ENCODE data around the gene GARIN1A.

DNA sequence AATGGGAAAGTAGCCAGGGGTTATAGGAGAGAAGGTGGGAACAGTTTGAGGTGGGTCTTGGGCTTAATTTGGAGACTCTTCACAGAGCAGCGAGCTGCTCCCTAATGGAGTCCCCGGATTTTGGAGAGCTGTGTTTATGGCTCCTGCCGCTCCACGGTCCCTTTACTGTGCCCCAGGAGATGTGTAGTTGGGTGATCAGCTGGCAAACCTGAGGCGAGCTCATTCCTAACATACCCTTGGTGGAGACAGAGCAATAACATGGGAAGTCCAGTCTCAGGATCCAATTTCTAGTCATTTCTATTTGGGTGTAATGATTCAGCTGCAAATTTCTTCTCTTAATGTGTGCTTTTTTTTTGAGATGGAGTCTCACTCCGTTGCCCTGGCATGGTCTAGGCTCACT lies 1.5 kb downstream of the GARIN1A start:
- TF ChIP-seq, protein P1, sequence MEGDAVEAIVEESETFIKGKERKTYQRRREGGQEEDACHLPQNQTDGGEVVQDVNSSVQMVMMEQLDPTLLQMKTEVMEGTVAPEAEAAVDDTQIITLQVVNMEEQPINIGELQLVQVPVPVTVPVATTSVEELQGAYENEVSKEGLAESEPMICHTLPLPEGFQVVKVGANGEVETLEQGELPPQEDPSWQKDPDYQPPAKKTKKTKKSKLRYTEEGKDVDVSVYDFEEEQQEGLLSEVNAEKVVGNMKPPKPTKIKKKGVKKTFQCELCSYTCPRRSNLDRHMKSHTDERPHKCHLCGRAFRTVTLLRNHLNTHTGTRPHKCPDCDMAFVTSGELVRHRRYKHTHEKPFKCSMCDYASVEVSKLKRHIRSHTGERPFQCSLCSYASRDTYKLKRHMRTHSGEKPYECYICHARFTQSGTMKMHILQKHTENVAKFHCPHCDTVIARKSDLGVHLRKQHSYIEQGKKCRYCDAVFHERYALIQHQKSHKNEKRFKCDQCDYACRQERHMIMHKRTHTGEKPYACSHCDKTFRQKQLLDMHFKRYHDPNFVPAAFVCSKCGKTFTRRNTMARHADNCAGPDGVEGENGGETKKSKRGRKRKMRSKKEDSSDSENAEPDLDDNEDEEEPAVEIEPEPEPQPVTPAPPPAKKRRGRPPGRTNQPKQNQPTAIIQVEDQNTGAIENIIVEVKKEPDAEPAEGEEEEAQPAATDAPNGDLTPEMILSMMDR (IDR thresholded peaks at IDR 0.05 in 8 of 11, conservative IDR thresholded peaks at IDR 0.05 in 3 of 11): no peak
- no peak for TF ChIP-seq POLR2AphosphoS5 (IDR thresholded peaks at IDR 0.05)

Data from spleen (tissue), 7 donors.